Measurements from ENCODE around the gene ASCL5.

DNA sequence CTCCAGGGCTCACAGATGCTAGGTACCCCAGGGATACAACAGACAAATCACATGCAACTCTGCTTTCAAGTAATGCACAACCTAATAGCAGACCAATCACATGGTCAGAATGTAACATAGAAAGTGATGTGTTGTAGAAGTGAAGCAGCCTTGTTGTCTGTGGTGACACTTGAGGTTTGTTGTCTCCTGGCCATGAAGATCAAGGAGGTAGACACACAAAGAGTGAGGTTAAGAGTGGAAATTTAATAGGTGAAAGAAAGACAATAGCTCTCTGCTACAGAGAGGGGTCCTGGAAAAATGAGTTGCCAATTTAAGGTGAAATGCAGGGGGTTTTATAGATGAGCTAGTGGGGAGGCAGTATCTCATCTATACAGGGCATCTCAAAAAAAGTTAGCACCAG, 29.8 kb upstream of the ASCL5 start:
- TF ChIP-seq TCF12 (IDR thresholded peaks at IDR 0.05; ENCODE audit: low read depth) (no peak), EP300 (IDR thresholded peaks at IDR 0.05; ENCODE audit: borderline replicate concordance) (no peak), MAX (IDR thresholded peaks at IDR 0.05) (no peak), CREB1 (IDR thresholded peaks at IDR 0.05; ENCODE audit: low read depth) (no peak), RAD21 (IDR thresholded peaks at IDR 0.05; ENCODE audit: low read depth) (no peak), TAF1 (IDR thresholded peaks at IDR 0.05; ENCODE audit: low read depth) (no peak), YY1 (IDR thresholded peaks at IDR 0.05; ENCODE audit: low read depth) (no peak), TEAD4 (IDR thresholded peaks at IDR 0.05) (no peak)
